Stimulated activated CD4-positive, alpha-beta T cell treated with anti-CD3 and anti-CD28 coated beads, Interleukin-15, amount 100 ng/mL, for 24 hours (primary cell): Measurements from ENCODE around the gene GPX4.
"Not testable (repeated sequence)": the region's sequence is repeated elsewhere in the genome, so short reads cannot be mapped to it uniquely, and the experiment has no call there.

Experiments
- DNase-seq: peaks from one replicate; pipeline ENCODE4 v3.0.0-alpha.2; 2020

GPX4 gene

GRCh38 chr19:1105008-1105872, 1.4 kb downstream of the GPX4 start:
- no peak for DNase-seq

- DNase-seq = no peak
Measured at GRCh38 chr19:1105873-1106840, 2.4 kb downstream of the GPX4 start.

DNA sequence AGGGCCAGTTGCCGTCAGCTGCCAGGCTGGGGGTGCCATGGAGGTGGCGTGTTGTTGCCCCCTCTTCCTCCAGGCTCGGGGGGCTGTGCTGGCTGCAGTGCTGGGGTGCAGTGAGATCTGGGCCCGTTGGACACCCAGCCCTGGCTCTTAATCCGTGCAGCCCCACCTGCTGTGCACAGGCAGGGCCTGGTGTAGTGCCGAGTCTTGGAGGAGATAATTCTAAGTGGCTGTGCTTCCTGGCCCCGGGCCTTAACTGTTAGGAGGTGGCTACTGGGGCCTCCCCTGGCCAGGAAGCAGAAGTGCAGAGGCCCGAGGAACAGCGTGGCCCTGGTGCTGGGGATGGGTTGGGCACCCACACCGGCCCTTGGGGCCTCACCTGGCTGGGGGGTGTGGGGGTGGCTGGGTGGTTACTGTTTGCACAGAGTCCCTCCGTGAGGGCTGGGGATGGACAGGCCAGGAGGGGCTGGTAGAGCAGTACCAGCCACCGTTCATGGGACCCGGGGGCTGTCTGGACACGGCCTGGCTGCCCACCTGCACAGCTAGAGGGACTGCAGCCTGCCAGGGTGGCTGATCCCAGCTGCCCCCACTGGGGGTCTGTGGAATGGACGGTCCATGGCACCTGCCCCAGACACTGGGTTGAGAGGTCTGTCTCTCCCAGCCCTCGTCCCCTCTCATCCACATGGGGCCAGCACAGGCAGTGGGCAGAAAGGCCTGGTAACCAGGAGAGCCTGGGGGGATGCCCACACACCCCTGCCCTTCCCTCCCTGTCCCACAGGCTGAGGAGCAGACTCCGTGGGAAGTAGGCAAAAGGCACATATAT, 3.3 kb downstream of the GPX4 start:
- no peak for DNase-seq

DNA sequence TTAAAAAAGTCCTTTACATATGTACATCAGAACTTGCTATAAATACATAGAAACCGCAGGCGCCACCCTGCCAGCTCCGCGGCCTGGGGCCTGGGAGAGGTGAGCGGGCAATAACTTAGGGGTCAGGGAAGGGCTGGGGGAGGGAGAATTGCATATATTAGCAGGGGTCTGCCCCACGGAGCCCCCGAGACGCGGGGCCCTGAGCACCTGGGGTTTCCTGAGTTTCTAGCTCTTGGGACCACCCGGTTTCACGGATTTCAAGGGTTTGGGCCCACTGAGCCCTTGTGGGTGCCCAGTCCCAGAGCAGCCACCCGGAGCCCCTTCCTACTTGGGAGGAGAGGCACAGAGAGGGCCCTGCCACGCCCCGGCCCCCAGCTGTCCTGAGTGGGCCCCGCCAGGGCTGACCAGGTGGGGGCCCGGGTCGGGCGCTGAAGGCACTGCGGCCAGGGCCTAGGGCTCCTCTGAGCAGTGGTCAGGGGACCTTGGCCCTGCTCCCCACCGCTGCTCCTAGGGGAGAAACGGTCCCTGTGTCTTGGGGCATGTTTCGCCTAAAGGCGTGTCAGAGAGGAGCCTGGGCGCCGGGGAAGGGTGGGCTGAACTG, 4.0 kb downstream of the GPX4 start:
- DNase-seq = no peak

- DNase-seq = no peak
Measured at GRCh38 chr19:1108291-1109031, 4.7 kb downstream of the GPX4 start.

- DNase-seq = no peak
Measured at GRCh38 chr19:1109032-1109551, 5.3 kb downstream of the GPX4 start.

- no peak for DNase-seq
Measured at GRCh38 chr19:1109697-1110671, 6.2 kb downstream of the GPX4 start.

GRCh38 chr19:1110809-1111640, 7.2 kb downstream of the GPX4 start:
- DNase-seq = no peak

DNA sequence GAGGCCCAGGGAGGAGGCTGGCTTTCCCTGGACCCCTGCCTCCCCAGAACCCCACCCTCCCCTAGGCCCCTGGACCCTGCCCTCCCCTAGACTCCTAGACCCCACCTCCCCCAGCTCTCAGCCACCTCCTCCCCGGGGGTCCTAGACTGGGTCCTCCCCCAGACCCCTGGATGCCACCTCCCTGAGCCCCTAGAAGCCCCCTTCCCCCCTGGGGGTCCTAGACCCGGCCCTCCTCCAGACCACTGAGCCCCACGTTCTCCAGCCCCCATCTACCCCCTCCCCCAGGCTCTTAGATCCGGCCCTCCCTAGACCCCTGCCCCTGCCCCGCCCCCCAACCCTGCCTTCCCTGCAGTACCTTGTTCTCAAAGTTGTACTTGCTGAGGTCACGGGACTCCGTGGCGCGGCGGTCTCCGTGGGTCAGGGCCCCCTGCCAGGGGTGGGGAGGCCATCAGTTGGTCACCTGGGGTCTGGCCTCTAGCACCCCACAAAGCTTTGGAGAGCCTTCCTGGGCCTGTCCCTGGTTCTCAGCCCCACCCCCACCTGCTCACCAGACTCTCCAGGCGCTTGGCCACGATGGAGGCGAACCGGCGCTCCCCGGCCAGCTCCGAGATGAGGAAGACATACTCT, 8.0 kb downstream of the GPX4 start:
- DNase-seq = no peak

GRCh38 chr19:1112268-1113029, 8.7 kb downstream of the GPX4 start:
- no peak for DNase-seq

DNA sequence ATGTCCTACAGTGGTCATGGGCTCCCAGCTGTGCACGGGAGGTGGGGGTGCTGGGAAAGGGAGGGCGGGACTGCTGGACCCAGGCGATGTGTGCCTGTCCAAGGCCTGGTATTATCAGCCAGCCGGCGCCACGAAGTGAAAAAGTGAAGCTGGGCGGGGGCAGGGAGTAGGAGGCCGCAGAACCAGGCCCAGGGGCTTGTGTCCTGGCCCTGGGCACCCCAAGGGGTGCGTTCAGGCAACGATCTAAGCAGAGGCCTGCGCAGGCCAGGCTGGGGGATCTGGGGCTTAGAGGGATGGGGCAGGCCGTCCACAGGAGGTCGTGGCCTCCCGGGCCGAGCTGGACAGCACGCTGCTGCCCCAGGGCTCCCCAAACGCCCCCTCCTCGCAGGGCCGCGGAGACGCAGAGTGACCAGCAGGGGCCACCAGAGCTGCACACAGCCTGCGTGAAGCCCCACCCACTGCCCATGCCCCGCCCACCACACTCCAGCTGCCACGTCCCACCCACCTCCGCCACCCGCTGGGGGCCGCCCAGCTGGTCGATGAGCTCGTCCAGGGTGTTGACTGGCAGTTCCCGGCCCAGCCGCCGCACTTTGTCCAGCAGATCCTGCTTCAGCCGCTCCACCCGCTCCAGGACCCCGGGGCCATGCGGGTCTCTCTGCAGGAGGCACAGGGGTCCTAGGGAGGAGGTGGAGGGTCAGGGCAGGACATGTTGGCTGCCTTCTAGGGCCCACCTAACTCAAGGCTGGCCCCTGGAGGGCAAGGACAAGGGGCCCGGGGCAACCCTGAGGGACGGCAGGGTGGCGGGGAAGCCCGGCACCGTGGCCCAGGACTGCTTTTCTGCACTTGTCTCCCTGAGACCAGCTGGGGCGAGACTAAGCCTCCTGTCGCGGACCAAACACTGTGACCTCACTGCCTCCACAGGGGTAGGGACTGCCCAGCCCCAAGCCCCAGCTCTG, 9.5 kb downstream of the GPX4 start:
- peak; percentile 92 for DNase-seq

DNA sequence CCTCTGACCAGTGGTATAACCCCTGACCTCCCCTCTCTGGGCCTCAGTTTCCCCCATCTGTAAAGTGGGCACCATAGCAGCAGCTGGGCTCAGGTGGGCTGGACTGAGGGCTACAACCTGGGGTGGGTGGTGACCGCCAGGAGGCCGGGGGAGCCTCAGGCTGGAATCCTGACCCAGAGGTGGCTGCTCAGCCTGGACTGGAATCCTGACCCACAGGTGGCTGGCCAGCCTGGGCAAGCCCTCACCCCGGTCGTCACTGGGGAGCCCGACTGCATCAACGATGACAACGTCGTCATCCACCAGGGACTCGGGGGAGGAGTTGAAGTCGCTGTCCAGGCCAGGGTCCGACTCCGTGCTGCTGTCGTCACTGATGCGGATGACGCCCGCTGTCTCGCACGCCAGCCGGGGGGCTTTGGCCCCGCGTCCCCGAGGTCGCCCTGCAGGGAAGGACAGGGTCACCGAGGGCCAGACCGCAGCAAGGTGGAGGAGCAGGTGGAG, 10.2 kb downstream of the GPX4 start:
- no peak for DNase-seq

- DNase-seq = not testable (repeated sequence)
Measured at GRCh38 chr19:1114728-1115127, 10.9 kb downstream of the GPX4 start.

DNA sequence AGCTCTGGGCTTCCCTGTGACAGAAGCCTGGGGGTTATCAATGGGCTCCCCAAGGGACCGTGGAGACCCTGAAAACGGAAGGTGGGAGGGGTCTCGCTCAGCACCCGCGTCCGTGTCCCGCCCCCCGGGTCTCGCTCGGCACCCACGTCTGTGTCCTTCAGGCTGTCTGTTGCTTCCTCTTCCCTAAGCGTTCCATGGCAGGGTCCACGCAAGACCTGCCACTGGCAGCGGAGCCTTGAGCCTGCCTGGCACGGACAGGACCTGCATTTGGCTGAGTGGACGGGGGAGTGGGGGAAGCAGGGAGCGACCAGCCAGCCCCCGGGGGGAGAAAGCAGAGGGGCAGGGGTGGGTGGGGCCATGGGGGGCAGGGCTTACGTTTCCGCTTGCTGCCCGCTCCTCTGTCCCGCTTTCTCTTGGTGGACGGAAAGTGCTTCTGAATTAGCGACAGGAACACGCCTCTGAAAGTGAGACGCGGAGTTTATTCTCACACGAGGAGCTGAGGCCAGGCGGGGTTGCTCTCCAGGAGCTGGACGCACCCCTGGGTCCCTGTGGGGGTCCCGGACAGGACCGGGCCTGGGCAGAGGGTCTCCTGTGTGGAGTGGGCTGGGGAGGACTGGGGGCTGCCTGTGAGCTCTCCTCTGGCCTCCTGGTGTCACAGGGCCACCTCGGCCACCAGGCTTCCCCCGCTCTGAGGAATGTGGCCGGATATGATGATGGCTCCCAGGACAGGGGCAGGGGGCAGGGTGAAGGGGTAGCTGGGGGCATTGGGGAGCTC, 12.0 kb downstream of the GPX4 start:
- DNase-seq = no peak

DNA sequence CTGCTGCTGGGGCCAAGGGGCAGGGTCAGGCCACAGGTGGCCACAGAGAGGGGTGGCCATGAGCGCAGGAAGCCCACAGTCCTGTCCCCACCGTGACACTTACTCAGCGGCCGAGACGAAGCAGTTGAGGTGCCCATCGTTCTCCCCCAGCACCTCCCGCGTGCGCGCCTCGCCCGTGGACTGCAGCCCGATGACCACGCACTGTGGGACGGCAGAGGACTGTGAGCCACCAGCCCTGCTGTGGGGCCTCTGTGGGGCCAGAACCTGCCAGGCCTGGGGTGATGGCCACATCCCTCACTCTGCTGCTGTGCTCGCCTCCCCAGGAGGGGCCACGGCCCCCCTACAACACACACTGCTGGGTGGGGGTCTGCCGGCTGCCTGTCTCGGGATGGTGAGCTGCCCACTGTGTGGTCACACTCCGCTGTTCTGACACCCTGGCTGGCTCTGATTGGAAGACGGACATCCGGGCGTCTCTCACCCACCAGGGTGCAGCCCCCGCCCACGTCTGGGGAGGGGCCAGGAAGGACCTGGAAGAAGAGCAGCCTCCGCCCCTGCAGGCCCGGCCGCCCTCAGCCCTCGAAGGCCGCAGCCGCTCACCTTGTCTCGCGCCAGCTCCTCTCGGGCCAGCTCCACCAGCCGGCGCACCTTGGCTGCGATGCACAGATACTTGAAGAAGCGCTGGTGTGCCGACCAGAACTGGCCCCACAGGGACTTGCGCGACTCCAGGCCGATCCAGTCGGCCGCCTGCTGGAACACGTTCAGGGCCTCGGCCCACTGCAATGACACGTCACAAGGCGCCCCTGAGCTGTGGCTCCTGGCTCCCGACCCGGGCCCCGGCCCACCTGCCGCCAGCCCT, 13.2 kb downstream of the GPX4 start:
- no peak for DNase-seq
